ENCODE data around the gene SFTPB. TPM values are rescaled to one million over a fixed set of nuclear protein-coding genes. Genes with fewer than 3 reads are reported as not detected.
"Not testable (repeated sequence)": the region's sequence is repeated elsewhere in the genome, so short reads cannot be mapped to it uniquely, and the experiment has no call there.

The SFTPB gene
- polyA plus RNA-seq, 3 donors, result 0.24 TPM; not detected in 2

DNA sequence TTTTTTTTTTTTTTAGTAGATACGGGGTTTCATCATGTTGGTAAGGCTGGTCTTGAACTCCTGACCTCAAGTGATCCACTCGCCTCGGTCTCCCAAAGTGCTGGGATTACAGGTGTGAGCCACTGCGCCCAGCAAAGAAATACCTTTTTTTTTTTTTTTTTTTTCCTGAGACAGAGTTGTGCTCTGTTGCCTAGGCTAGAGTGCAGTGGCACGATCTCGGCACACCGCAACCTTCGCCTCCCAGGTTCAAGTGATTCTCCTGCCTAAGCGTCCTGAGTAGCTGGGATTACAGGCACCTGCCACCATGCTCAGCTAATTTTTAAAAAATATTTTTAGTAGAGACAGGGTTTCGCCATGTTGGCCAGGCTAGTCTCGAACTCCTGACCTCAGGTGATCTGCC is 7.7 kb downstream of the SFTPB start:
- DNase-seq (ENCODE audit: low read depth in 3 of 3, low spot score in 2 of 3), result not testable (repeated sequence)

DNA sequence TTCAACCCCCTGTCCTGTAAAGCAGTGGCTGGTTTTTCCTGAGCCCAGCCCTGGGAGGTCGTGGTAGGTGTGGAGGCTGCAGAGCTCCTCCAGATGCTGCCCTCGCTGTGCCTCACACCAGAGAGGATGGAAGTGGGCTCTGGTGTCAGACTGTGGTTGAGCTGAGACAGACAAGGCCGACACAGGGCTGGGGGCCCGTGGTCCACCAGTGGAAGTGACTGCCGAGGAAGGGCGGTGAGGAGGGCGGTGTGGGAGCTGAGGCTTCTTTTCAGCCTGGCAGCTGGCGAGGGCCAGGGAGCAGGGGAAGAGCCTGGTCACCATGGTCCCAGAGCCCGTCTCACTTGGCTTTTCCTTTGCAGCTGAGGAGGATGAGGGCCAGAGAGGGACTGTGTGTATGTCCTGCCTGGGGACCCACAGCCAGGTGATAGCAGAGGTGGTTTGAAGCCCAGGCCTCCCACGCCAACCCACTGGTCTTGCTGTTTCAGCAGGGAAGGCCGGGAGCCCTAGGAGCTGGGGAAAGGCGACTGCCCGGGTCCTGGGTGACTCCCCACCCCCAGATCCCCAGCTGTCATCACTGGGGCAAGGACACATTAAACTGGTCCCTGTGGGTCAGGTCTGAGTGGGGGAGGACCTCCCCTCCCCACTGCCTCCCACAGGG is 8.5 kb downstream of the SFTPB start:
- no peak for DNase-seq (ENCODE audit: low read depth in 3 of 3, low spot score in 2 of 3)

GRCh38 chr2:85657399-85657798 is 10.6 kb downstream of the SFTPB start:
- DNase-seq (ENCODE audit: low read depth in 3 of 3, low spot score in 2 of 3), result not testable (repeated sequence)

DNA sequence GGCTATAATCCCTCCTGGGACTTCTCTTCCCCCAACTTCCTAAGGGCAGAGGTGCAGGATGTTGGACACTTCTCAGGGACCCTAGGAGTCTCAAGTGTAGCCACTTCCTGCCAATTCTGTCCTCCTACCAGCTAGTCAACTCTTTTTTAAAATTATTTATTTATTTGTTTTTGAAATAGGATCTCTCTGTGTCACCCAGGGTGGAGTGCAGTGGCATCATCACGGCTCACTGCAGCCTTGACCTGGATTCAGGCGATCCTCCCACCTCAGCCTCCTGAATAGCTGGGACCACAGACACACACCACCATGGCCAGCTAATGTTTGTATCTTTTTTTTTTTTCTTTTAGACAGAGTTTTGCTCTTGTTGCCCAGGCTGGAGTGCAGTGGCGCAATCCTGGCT is 11.5 kb downstream of the SFTPB start:
- no peak for DNase-seq (ENCODE audit: low read depth in 3 of 3, low spot score in 2 of 3)

GRCh38 chr2:85655961-85656417 is 12.0 kb downstream of the SFTPB start:
- no peak for DNase-seq (ENCODE audit: low read depth in 3 of 3, low spot score in 2 of 3)

DNA sequence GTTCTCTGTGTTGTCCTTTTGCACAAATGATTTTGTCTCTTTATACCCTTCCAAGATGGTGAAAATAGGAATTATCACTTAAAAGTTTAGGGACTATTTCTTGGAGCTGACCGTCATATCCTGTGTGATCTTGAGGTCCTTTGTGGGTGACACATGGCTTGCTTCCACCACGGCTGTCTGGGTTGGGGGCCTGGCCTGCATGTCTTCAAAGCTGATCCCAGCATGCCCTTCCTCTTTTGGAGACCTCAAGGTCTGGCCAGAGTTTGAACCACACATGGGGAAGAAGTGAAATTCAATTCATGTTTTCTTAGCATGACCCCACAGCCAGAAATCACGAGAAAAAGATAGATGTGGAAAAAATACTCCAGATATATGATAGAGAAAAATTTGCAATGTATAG is 14.0 kb downstream of the SFTPB start:
- no peak for DNase-seq (ENCODE audit: low read depth in 3 of 3, low spot score in 2 of 3)

DNA sequence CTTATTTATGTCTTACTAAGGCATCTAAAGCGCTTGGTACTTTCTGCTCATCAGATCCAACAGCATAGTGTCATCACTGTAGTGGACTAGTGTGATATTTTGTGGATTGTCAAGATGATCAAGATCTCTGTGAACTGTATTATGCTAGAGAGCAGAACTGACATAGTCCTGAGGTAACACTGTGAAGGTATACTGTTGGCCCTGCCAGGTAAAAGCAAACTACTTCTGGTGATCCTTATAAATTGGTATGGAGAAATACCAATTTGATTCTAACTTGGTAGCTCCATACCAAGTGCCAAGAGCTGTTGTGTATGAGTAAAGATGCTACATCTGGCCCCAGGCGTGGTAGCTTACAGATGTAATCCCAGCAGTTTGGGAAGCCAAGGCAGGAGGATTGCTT is 15.9 kb downstream of the SFTPB start:
- DNase-seq (ENCODE audit: low read depth in 3 of 3, low spot score in 2 of 3), result no peak

DNA sequence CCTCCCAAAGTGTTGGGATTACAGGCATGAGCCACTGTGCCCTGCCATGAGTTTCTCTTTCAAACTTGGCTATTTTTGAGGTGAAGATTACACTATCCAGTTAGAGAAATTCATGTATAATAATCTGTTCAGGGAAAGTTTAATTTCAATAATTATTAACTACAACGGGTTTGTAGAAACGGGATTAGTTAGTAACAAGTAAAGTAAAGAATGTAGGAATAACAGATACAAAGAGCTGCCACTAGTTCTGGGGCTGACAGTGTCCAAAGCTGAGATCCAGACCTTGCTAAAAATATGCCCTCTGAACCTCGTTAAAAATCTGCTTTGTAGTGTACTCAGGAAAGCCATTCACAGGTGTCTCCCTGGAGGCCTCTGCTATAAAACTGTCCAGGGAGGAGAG is 16.9 kb downstream of the SFTPB start:
- no peak for DNase-seq (ENCODE audit: low read depth in 3 of 3, low spot score in 2 of 3)

- DNase-seq (ENCODE audit: low read depth in 3 of 3, low spot score in 2 of 3), result no peak
Measured at GRCh38 chr2:85650456-85650855, 17.5 kb downstream of the SFTPB start.

GRCh38 chr2:85649201-85650190 is 18.5 kb downstream of the SFTPB start:
- DNase-seq (ENCODE audit: low read depth in 3 of 3, low spot score in 2 of 3), result no peak

DNA sequence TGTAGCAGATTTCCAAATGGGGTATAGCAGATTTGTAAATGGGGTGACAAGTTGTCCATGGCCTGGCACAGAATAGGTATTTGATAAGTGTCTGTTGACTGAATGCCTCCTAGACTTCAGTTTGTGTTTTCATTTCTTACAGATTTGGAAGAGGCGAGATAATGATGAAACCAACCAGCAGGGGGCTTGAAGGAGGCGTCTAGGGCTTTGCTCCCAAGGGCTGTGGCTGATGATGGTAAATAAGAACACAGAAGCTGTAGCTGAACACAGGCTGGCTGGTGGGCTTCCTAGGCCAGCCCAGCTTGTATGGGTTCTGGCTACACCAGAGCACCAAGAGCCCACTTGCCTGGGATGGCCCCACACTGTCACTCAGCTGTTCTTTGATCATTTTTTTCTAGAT is 19.4 kb downstream of the SFTPB start:
- no peak for DNase-seq (ENCODE audit: low read depth in 3 of 3, low spot score in 2 of 3)

DNA sequence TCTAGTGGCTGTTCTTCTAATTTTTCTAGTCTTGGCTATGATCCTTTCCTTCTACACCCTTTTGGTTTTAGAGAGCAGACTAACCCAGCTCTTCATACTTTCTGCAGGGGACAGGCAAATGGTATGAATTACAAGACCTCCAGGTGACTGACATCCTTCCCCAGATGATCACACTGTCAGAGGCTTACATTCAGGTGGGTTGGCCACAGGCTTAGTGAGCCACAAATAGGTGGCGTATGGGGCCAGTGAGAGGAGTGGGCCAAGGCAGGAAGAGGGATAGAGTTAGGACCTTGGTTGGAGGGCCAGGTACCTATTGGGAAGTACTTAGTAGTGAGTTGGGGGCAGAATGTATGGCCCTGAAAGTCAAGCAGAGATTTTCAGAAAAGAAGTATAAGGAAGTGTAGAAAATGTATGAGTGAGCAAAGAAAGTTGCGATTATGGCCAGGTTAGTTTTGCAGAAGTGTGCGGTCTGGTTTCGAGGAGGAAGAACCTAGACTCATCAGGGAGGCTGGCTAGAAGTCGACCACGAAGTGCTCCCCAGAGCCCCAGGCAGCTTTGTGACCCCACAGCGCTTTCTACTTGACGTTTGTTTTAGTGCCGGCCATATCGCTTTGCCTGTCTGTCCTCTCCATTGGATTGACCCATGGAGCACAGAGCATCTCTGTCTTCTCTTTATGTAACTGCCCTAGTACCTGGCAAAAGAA is 20.0 kb downstream of the SFTPB start:
- DNase-seq (ENCODE audit: low read depth in 3 of 3, low spot score in 2 of 3), result no peak

GRCh38 chr2:85646166-85646565 is 21.8 kb downstream of the SFTPB start:
- DNase-seq (ENCODE audit: low read depth in 3 of 3, low spot score in 2 of 3), result no peak

DNA sequence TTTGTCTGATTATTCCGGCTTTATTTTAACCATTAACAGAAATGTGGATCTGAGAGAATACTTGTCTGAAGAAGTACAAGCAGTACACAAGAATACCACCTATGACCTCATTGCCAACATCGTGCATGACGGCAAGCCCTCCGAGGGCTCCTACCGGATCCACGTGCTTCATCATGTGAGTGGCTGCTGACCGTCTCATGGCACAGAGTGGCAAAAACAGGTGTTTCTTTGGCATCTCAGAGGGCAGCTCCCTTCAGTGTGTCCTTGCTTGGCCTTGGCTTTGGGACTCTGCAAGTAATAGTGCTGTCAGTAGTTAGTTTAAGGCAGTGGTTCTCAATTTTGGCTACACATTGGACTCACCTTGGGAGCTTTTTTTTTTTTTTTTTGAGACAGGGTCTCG is 23.1 kb downstream of the SFTPB start:
- no peak for DNase-seq (ENCODE audit: low read depth in 3 of 3, low spot score in 2 of 3)

DNA sequence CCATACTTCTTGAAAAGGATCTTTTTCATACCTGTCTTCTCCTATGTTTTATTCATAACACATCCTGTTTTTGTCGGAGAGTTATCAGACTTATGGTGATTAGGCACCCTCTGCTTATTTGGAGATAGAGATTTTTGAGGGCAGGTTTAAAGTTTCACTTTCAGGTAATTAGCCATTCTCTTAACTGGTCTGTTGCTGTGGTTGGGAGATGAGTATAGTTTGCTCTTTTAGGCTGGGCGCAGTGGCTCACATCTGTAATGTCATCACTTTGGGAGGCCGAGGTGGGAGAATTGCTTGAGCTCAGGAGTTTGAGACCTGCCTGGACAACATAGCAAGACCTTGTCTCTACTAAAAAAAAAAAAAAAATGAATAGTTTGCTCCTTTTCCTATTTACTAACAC is 25.3 kb downstream of the SFTPB start:
- DNase-seq (ENCODE audit: low read depth in 3 of 3, low spot score in 2 of 3), result no peak

- DNase-seq (ENCODE audit: low read depth in 3 of 3, low spot score in 2 of 3), result no peak
Measured at GRCh38 chr2:85635636-85636035, 32.4 kb downstream of the SFTPB start.

GRCh38 chr2:85635011-85635410 is 33.0 kb downstream of the SFTPB start:
- no peak for DNase-seq (ENCODE audit: low read depth in 3 of 3, low spot score in 2 of 3)

- no peak for DNase-seq (ENCODE audit: low read depth in 3 of 3, low spot score in 2 of 3)
Measured at GRCh38 chr2:85631316-85631715, 36.7 kb downstream of the SFTPB start.

GRCh38 chr2:85628658-85629057 is 39.3 kb downstream of the SFTPB start:
- no peak for DNase-seq (ENCODE audit: low read depth in 3 of 3, low spot score in 2 of 3)

GRCh38 chr2:85623991-85624390 is 44.0 kb downstream of the SFTPB start:
- no peak for DNase-seq (ENCODE audit: low read depth in 3 of 3, low spot score in 2 of 3)

- DNase-seq (ENCODE audit: low read depth in 3 of 3, low spot score in 2 of 3), result no peak
Measured at GRCh38 chr2:85621338-85621737, 46.7 kb downstream of the SFTPB start.

Data from right renal cortex interstitium (tissue), 3 donors.